ENCODE measurements around the gene PCDHGC3.
"Not testable (repeated sequence)": the region's sequence is repeated elsewhere in the genome, so short reads cannot be mapped to it uniquely, and the experiment has no call there.

Gene PCDHGC3

DNA sequence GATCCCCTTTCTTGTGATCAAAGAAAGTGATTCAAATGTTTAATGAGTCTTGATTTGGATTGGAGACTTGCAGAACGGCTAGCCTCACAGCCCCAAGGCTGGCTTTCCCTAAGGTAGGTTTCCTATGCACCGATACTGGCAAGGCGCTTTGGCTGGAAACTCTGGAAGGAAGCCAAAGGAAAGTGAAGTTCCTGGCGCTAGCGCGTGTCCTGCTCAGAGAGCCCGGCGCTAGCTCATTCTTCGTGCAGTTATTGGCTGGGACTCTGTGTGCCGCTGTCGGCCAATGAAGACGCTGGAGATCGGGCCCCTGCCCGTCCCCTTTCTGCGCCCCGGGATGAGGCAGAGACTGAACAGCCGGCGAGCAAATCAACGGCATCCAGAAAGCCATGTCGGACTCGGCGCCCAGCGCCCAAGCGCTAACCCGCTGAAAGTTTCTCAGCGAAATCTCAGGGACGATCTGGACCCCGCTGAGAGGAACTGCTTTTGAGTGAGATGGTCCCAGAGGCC lies at the start of gene PCDHGC3:
PCDHGC3 (plus strand) TSS at position 342 of the 507 bp plus-strand sequence; CDS start at position 493, 151 bp downstream.
- H3K36me3 ChIP-seq (ENCODE audit: control insufficient read depth, insufficient read depth, low read length): no peaks in the 10 kb centered on the region
- H3K27me3 ChIP-seq (ENCODE audit: control insufficient read depth, insufficient read depth, low read length): peaks cover 29% of the 10 kb centered on the region
- peak within 1 kb of the TSS; percentile 63 for H3K9ac ChIP-seq (ENCODE audit: low read length)
- peaks cover 19% of the 10 kb centered on the region; the same call in 1 of the 2 replicates for H3K4me1 ChIP-seq (ENCODE audit: control insufficient read depth, insufficient read depth, low read length)
- no peak within 1 kb of the TSS for H3K27ac ChIP-seq (ENCODE audit: low read depth, low read length)
- peak within 1 kb of the TSS; percentile 80 for H3K4me3 ChIP-seq (ENCODE audit: low read depth, low read length)
- no peaks in the 10 kb centered on the region for H3K9me3 ChIP-seq (ENCODE audit: control insufficient read depth, insufficient read depth, low read depth, low read length)

DNA sequence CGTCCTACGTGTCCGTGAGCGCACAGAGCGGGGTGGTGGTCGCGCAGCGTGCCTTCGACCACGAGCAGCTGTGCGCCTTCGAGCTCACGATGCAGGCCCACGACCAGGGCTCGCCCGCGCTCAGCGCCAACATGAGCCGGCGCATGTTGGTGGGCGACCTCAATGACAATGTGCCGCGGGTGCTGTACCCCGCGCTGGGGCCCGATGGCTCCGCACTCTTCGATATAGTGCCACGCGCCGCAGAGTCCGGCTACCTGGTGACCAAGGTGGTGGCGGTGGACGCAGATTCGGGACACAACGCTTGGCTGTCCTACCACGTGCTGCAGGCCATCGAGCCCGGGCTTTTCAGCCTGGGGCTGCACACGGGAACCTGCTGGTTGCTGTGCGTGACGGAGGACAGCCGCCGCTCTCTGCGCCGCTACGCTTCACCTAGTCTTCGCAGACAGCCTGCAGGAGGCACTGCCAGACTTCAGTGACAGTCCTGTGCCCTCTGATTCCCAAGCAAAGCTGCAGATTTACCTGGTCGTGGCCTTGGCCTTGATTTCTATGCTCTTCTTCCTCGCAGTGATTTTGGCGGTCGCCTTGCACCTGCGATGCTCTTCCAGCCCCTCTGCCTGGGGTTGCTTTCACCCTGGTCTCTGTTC lies 47.9 kb upstream of the PCDHGC3 start:
- H3K4me3 ChIP-seq (ENCODE audit: low read depth, low read length): no peak overlapping the region
- no peak overlapping the region for H3K27ac ChIP-seq (ENCODE audit: low read depth, low read length)
- no peaks in the 10 kb centered on the region for H3K27me3 ChIP-seq (ENCODE audit: control insufficient read depth, insufficient read depth, low read length)
- peaks cover 16% of the 10 kb centered on the region for H3K36me3 ChIP-seq (ENCODE audit: control insufficient read depth, insufficient read depth, low read length)
- H3K4me1 ChIP-seq (ENCODE audit: control insufficient read depth, insufficient read depth, low read length): no peaks in the 10 kb centered on the region
- no peak overlapping the region for H3K9ac ChIP-seq (ENCODE audit: low read length)
- H3K9me3 ChIP-seq (ENCODE audit: control insufficient read depth, insufficient read depth, low read depth, low read length): peaks cover 66% of the 10 kb centered on the region

DNA sequence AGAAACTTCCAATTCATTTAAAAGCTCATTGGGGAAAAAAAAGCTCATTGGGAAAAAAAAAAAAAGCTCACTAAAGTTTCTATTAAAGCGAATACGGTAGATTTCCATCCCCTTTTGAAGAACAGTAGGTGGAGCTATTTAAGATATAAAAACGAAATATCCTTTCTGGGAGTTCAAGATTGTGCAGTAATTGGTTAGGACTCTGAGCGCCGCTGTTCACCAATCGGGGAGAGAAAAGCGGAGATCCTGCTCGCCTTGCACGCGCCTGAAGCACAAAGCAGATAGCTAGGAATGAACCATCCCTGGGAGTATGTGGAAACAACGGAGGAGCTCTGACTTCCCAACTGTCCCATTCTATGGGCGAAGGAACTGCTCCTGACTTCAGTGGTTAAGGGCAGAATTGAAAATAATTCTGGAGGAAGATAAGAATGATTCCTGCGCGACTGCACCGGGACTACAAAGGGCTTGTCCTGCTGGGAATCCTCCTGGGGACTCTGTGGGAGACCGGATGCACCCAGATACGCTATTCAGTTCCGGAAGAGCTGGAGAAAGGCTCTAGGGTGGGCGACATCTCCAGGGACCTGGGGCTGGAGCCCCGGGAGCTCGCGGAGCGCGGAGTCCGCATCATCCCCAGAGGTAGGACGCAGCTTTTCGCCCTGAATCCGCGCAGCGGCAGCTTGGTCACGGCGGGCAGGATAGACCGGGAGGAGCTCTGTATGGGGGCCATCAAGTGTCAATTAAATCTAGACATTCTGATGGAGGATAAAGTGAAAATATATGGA lies 45.2 kb upstream of the PCDHGC3 start, which contains the start of gene PCDHGA12:
PCDHGA12 (plus strand) TSS at position 176 of the 782 bp plus-strand sequence; CDS start at position 429, 253 bp downstream.
- Histone ChIP-seq H3K36me3 (ENCODE audit: control insufficient read depth, insufficient read depth, low read length) (peaks cover 16% of the 10 kb centered on the region), H3K4me1 (ENCODE audit: control insufficient read depth, insufficient read depth, low read length) (no peaks in the 10 kb centered on the region), H3K4me3 (ENCODE audit: low read depth, low read length) (no peak within 1 kb of the TSS), H3K27me3 (ENCODE audit: control insufficient read depth, insufficient read depth, low read length) (no peaks in the 10 kb centered on the region), H3K9me3 (ENCODE audit: control insufficient read depth, insufficient read depth, low read depth, low read length) (peaks cover 66% of the 10 kb centered on the region), H3K9ac (ENCODE audit: low read length) (no peak within 1 kb of the TSS), H3K27ac (ENCODE audit: low read depth, low read length) (no peak within 1 kb of the TSS)

DNA sequence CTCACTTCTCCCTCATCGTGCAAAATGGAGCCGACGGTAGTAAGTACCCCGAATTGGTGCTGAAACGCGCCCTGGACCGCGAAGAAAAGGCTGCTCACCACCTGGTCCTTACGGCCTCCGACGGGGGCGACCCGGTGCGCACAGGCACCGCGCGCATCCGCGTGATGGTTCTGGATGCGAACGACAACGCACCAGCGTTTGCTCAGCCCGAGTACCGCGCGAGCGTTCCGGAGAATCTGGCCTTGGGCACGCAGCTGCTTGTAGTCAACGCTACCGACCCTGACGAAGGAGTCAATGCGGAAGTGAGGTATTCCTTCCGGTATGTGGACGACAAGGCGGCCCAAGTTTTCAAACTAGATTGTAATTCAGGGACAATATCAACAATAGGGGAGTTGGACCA lies 44.5 kb upstream of the PCDHGC3 start:
- Histone ChIP-seq H3K4me1 (ENCODE audit: control insufficient read depth, insufficient read depth, low read length) (no peaks in the 10 kb centered on the region), H3K36me3 (ENCODE audit: control insufficient read depth, insufficient read depth, low read length) (peaks cover 16% of the 10 kb centered on the region), H3K4me3 (ENCODE audit: low read depth, low read length) (no peak overlapping the region), H3K27me3 (ENCODE audit: control insufficient read depth, insufficient read depth, low read length) (no peaks in the 10 kb centered on the region), H3K27ac (ENCODE audit: low read depth, low read length) (no peak overlapping the region), H3K9me3 (ENCODE audit: control insufficient read depth, insufficient read depth, low read depth, low read length) (peaks cover 63% of the 10 kb centered on the region), H3K9ac (ENCODE audit: low read length) (no peak overlapping the region)

DNA sequence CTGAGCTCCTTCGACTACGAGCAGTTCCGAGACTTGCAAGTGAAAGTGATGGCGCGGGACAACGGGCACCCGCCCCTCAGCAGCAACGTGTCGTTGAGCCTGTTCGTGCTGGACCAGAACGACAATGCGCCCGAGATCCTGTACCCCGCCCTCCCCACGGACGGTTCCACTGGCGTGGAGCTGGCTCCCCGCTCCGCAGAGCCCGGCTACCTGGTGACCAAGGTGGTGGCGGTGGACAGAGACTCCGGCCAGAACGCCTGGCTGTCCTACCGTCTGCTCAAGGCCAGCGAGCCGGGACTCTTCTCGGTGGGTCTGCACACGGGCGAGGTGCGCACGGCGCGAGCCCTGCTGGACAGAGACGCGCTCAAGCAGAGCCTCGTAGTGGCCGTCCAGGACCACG lies 43.5 kb upstream of the PCDHGC3 start:
- not testable (repeated sequence) for H3K27ac ChIP-seq (ENCODE audit: low read depth, low read length); H3K4me1 ChIP-seq (ENCODE audit: control insufficient read depth, insufficient read depth, low read length); H3K27me3 ChIP-seq (ENCODE audit: control insufficient read depth, insufficient read depth, low read length); H3K9ac ChIP-seq (ENCODE audit: low read length); H3K4me3 ChIP-seq (ENCODE audit: low read depth, low read length)
- H3K9me3 ChIP-seq (ENCODE audit: control insufficient read depth, insufficient read depth, low read depth, low read length): peaks cover 55% of the 10 kb centered on the region
- peaks cover 16% of the 10 kb centered on the region for H3K36me3 ChIP-seq (ENCODE audit: control insufficient read depth, insufficient read depth, low read length)

DNA sequence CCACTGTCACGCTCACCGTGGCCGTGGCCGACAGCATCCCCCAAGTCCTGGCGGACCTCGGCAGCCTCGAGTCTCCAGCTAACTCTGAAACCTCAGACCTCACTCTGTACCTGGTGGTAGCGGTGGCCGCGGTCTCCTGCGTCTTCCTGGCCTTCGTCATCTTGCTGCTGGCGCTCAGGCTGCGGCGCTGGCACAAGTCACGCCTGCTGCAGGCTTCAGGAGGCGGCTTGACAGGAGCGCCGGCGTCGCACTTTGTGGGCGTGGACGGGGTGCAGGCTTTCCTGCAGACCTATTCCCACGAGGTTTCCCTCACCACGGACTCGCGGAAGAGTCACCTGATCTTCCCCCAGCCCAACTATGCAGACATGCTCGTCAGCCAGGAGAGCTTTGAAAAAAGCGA lies 43.0 kb upstream of the PCDHGC3 start:
- H3K4me1 ChIP-seq (ENCODE audit: control insufficient read depth, insufficient read depth, low read length); H3K9ac ChIP-seq (ENCODE audit: low read length); H3K27ac ChIP-seq (ENCODE audit: low read depth, low read length); H3K27me3 ChIP-seq (ENCODE audit: control insufficient read depth, insufficient read depth, low read length); H3K4me3 ChIP-seq (ENCODE audit: low read depth, low read length): not testable (repeated sequence)
- Histone ChIP-seq H3K9me3 (ENCODE audit: control insufficient read depth, insufficient read depth, low read depth, low read length) (peaks cover 50% of the 10 kb centered on the region), H3K36me3 (ENCODE audit: control insufficient read depth, insufficient read depth, low read length) (peaks cover 13% of the 10 kb centered on the region)

DNA sequence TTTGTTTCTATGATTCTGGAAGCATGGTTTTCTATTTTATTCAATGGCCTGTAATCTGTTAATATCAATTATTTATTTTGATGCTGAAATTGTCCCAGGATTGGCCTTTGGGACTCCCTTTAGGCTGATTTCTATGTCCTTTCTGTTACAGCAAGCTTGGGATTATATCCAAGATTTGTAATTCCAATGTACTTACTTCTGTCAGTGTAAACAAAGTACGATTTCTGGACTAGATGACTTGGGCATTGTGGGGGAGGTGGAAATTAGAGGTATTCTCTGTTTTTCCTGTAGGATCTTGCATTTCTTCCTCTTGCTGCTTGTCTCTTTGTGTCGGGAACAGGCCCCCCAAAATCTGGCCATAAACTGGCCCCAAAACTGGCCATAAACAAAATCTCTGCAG lies 41.8 kb upstream of the PCDHGC3 start:
- peaks cover 41% of the 10 kb centered on the region for H3K9me3 ChIP-seq (ENCODE audit: control insufficient read depth, insufficient read depth, low read depth, low read length)
- no peaks in the 10 kb centered on the region for H3K4me1 ChIP-seq (ENCODE audit: control insufficient read depth, insufficient read depth, low read length)
- H3K4me3 ChIP-seq (ENCODE audit: low read depth, low read length): no peak overlapping the region
- peaks cover 9% of the 10 kb centered on the region for H3K36me3 ChIP-seq (ENCODE audit: control insufficient read depth, insufficient read depth, low read length)
- H3K27me3 ChIP-seq (ENCODE audit: control insufficient read depth, insufficient read depth, low read length): no peaks in the 10 kb centered on the region
- no peak overlapping the region for H3K27ac ChIP-seq (ENCODE audit: low read depth, low read length)
- no peak overlapping the region for H3K9ac ChIP-seq (ENCODE audit: low read length)

DNA sequence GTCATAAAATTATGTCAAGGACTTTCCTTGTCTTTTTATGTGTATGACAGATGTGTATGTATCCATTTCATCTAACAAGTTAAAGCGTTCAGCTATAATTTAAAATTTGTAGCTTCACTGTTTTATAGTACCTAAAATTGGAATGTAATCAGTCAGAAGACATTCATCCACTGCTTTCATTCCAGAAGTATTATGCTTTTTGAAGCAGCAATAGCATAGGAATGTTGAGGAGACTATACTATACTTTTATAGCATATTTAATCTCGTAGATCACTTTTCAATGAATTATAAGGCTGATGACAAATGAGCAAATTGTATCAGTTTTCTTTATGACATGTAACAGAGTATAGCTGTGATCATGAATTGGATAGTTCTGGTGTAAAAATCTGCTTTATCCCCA lies 38.5 kb upstream of the PCDHGC3 start:
- Histone ChIP-seq H3K36me3 (ENCODE audit: control insufficient read depth, insufficient read depth, low read length) (no peaks in the 10 kb centered on the region), H3K9ac (ENCODE audit: low read length) (no peak overlapping the region), H3K9me3 (ENCODE audit: control insufficient read depth, insufficient read depth, low read depth, low read length) (peaks cover 29% of the 10 kb centered on the region), H3K27me3 (ENCODE audit: control insufficient read depth, insufficient read depth, low read length) (no peaks in the 10 kb centered on the region), H3K4me1 (ENCODE audit: control insufficient read depth, insufficient read depth, low read length) (no peaks in the 10 kb centered on the region), H3K27ac (ENCODE audit: low read depth, low read length) (no peak overlapping the region), H3K4me3 (ENCODE audit: low read depth, low read length) (no peak overlapping the region)

DNA sequence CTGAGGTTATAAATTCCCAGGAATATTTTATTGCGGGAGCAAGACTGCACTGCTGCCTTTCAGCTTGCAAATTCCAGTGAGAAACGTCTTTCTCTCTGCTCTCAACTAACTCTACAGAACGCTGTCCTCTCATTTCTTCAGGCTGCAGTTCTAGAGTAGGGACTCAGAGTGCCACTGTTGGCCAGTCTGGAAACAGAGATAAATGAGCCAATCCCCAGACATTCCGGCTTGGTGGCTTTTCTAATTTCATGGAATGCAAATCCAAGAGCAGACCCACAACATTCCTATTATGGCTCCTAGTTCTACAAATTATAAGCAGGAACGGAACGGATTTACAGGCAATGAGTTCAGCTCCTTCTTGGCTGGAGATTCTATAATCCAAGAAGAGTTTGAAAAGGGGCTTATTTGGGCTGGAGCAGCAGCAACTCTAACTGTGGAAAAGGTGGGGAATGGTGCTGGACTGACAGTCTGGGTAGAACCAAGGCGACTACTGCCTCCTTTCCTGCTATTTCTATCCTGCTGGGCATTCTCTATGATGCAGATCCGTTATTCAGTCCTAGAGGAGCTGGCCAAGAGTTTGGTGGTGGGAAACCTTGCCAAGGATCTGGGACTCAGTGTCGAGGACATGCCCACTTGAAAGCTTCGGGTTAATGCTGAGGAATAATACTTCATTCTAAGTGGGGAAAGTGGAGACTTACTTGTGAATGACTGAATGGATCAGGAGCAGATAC lies 36.2 kb upstream of the PCDHGC3 start:
- H3K4me3 ChIP-seq (ENCODE audit: low read depth, low read length): no peak overlapping the region
- no peaks in the 10 kb centered on the region for H3K4me1 ChIP-seq (ENCODE audit: control insufficient read depth, insufficient read depth, low read length)
- H3K27ac ChIP-seq (ENCODE audit: low read depth, low read length): no peak overlapping the region
- no peaks in the 10 kb centered on the region for H3K27me3 ChIP-seq (ENCODE audit: control insufficient read depth, insufficient read depth, low read length)
- H3K9me3 ChIP-seq (ENCODE audit: control insufficient read depth, insufficient read depth, low read depth, low read length): peaks cover 14% of the 10 kb centered on the region
- no peaks in the 10 kb centered on the region for H3K36me3 ChIP-seq (ENCODE audit: control insufficient read depth, insufficient read depth, low read length)
- H3K9ac ChIP-seq (ENCODE audit: low read length): no peak overlapping the region

DNA sequence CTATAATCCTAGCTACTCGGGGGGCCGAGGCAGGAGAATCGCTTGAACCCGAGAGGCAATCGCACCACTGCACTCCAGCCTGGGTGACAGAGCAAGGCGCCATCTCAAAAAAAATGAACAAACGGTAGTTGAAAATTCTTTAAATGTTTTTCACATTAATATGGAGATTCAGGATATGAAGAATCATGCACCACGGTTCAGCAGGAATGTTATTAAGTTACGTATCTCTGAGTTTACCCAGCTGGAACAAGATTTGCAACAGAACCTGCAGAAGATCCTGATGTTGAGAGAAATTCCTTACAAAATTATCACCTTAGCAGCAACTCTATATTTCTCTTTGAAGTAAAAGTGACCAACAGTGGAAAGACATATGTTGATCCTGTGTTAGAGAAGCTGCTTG lies 35.4 kb upstream of the PCDHGC3 start:
- no peaks in the 10 kb centered on the region for H3K27me3 ChIP-seq (ENCODE audit: control insufficient read depth, insufficient read depth, low read length)

More for the DNA sequence above, 35.4 kb upstream of the PCDHGC3 start:
- no peaks in the 10 kb centered on the region for H3K36me3 ChIP-seq (ENCODE audit: control insufficient read depth, insufficient read depth, low read length)
- no peak overlapping the region for H3K9ac ChIP-seq (ENCODE audit: low read length)
- no peaks in the 10 kb centered on the region for H3K4me1 ChIP-seq (ENCODE audit: control insufficient read depth, insufficient read depth, low read length)
- no peak overlapping the region for H3K4me3 ChIP-seq (ENCODE audit: low read depth, low read length)
- H3K9me3 ChIP-seq (ENCODE audit: control insufficient read depth, insufficient read depth, low read depth, low read length): peaks cover 14% of the 10 kb centered on the region
- H3K27ac ChIP-seq (ENCODE audit: low read depth, low read length): no peak overlapping the region
